Smooth muscle cell (in vitro differentiated cells): ENCODE results near the gene EFNA2. TPM values are rescaled to one million over a fixed set of nuclear protein-coding genes. Genes with fewer than 3 reads are reported as not detected.

Source experiments
- DNase-seq: peaks from one replicate; lab custom pipeline; 2025; ENCODE audit not compliant: unreplicated experiment; lab: John Stamatoyannopoulos, UW
- H2AFZ ChIP-seq: fragments of 200-600 bp; sonication (generic); 2 replicates; pipeline ENCODE4 v1.6.0; 2016; ENCODE audit warnings: antibody characterized with exemption, low read depth, mild to moderate bottlenecking
- H3F3A ChIP-seq: fragments of 200-600 bp; sonication (generic); 2 replicates; pipeline ENCODE4 v1.6.0; 2017; ENCODE audit warnings: antibody characterized with exemption, low read depth
- H3K27ac ChIP-seq: fragments of 200-600 bp; sonication (generic); 2 replicates; pipeline ENCODE4 v1.5.1; 2016; ENCODE audit warnings: low read depth, mild to moderate bottlenecking
- H3K27me3 ChIP-seq: fragments of 200-600 bp; sonication (generic); 2 replicates; pipeline ENCODE4 v1.6.1; 2016; ENCODE audit warnings: low read depth, mild to moderate bottlenecking
- H3K36me3 ChIP-seq: fragments of 200-600 bp; sonication (generic); 2 replicates; pipeline ENCODE4 v1.5.1; 2016; ENCODE audit warnings: low read depth
- H3K4me1 ChIP-seq: fragments of 200-600 bp; sonication (generic); 2 replicates; pipeline ENCODE4 v1.5.1; 2016; ENCODE audit warnings: low read depth
- H3K4me2 ChIP-seq: fragments of 200-600 bp; sonication (generic); 2 replicates; pipeline ENCODE4 v1.6.0; 2016; ENCODE audit warnings: mild to moderate bottlenecking
- H3K4me3 ChIP-seq: fragments of 200-600 bp; sonication (generic); 2 replicates; pipeline ENCODE4 v1.5.1; 2016; ENCODE audit warnings: mild to moderate bottlenecking
- H3K79me2 ChIP-seq: fragments of 200-600 bp; sonication (generic); 2 replicates; pipeline ENCODE4 v1.6.0; 2016; ENCODE audit warnings: low read depth, mild to moderate bottlenecking
- H3K9ac ChIP-seq: fragments of 200-600 bp; sonication (generic); 2 replicates; pipeline ENCODE4 v1.6.0; 2016; ENCODE audit warnings: low read depth
- H3K9me3 ChIP-seq: fragments of 200-600 bp; sonication (generic); replicated peaks from 2 replicates; pipeline ENCODE4 v1.5.1; 2016; ENCODE audit warnings: low read depth
- H4K20me1 ChIP-seq: fragments of 200-600 bp; sonication (generic); 2 replicates; pipeline ENCODE4 v1.6.0; 2016; ENCODE audit warnings: low read depth
- WGBS: methylation state at CpG from one replicate; pipeline ENCODE4 v1.1.7; 2016; ENCODE audit warnings: low lambda C conversion rate; 5-methylcytosine and 5-hydroxymethylcytosine counted together
- polyA plus RNA-seq: library from polyadenylated mRNA; unstranded; fragments of >200 nt; fragmentation: Nextera tagmentation; extraction: Ambion mirVana; gene quantifications from 2 replicates; pipeline ENCODE4 v1.2.1, GENCODE V29; 2016
- total RNA-seq: library from RNA; depleted of rRNA; stranded (reverse); fragments of >200 nt; gene quantifications from 2 replicates; pipeline ENCODE4 v1.2.3, GENCODE V29; 2014
- TF ChIP-seq, protein P1 (sequence below): fragments of 200-600 bp; sonication (generic); IDR thresholded peaks from 2 replicates; pipeline ENCODE4 v1.5.1; 2017; ENCODE audit warnings: borderline replicate concordance, mild to moderate bottlenecking, antibody characterized with exemption; ENCODE audit not compliant: insufficient read depth, poor library complexity, severe bottlenecking

EFNA2 gene
- total and polyA plus RNA-seq, 2 experiments from 2014 or later, result 0.89 to 6.2 TPM

DNA sequence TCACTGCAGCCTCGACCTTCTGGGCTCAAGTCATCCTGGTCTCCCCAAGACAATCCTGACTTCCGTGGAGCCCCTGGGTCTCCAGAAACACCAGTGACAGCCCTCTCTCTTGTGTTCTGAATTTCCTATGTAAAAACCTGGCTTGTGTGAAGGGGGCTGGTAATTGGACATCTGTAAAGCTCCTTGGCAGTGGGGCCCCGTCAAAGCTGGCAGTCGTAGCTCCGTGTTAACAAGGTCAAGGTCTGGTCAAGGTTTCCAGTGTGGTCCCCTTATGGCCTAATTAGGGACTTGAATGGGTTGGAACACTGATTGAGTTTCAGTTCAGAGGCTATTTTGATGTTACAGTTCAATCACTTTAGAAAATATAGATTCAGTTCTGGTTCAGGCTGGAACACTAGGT is 65.2 kb downstream of the EFNA2 start:
- H4K20me1 ChIP-seq, result no peaks in the 10 kb centered on the region
- 74% methylated on average over 5 of the region's 5 CpGs for WGBS

More for the DNA sequence above, 65.2 kb downstream of the EFNA2 start:
- TF ChIP-seq, protein P1, sequence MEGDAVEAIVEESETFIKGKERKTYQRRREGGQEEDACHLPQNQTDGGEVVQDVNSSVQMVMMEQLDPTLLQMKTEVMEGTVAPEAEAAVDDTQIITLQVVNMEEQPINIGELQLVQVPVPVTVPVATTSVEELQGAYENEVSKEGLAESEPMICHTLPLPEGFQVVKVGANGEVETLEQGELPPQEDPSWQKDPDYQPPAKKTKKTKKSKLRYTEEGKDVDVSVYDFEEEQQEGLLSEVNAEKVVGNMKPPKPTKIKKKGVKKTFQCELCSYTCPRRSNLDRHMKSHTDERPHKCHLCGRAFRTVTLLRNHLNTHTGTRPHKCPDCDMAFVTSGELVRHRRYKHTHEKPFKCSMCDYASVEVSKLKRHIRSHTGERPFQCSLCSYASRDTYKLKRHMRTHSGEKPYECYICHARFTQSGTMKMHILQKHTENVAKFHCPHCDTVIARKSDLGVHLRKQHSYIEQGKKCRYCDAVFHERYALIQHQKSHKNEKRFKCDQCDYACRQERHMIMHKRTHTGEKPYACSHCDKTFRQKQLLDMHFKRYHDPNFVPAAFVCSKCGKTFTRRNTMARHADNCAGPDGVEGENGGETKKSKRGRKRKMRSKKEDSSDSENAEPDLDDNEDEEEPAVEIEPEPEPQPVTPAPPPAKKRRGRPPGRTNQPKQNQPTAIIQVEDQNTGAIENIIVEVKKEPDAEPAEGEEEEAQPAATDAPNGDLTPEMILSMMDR, result no peak
- Histone ChIP-seq H3K4me3 (no peak overlapping the region), H3K4me2 (no peak overlapping the region), H3K27ac (no peak overlapping the region), H3K4me1 (peaks cover 10% of the 10 kb centered on the region), H3F3A (no peaks in the 10 kb centered on the region), H3K9ac (no peak overlapping the region), H3K36me3 (no peaks in the 10 kb centered on the region), H3K79me2 (peaks cover 4% of the 10 kb centered on the region), H3K27me3 (no peaks in the 10 kb centered on the region), H2AFZ (no peak overlapping the region), H3K9me3 (no peaks in the 10 kb centered on the region)
- DNase-seq, result no peak

Other genes starting within 250 kb of the EFNA2 start
- 4.1 and 5.0 TPM in 2 replicates for gene ABCA7, start 245.8 kb upstream of the EFNA2 start, total RNA-seq
- 11.8 and 26.5 TPM in 2 replicates for gene ABCA7, start 245.8 kb upstream of the EFNA2 start, polyA plus RNA-seq
- gene ARHGAP45, start 218.7 kb upstream of the EFNA2 start, total RNA-seq, result 4.4 and 8.7 TPM in 2 replicates
- gene ARHGAP45, start 218.7 kb upstream of the EFNA2 start, polyA plus RNA-seq, result 8.0 and 13.9 TPM in 2 replicates
- gene POLR2E, start 190.5 kb upstream of the EFNA2 start, total RNA-seq, result 99.1 and 114 TPM in 2 replicates
- gene POLR2E, start 190.5 kb upstream of the EFNA2 start, polyA plus RNA-seq, result 235 and 260 TPM in 2 replicates
- gene GPX4, start 181.9 kb upstream of the EFNA2 start, total RNA-seq, result 319 and 325 TPM in 2 replicates
- 441 and 450 TPM in 2 replicates for gene GPX4, start 181.9 kb upstream of the EFNA2 start, polyA plus RNA-seq
- 16.4 and 18.1 TPM in 2 replicates for gene SBNO2, start 111.6 kb upstream of the EFNA2 start, total RNA-seq
- gene SBNO2, start 111.6 kb upstream of the EFNA2 start, polyA plus RNA-seq, result 17.6 and 20.9 TPM in 2 replicates
- gene STK11, start 80.1 kb upstream of the EFNA2 start, total RNA-seq, result 23.6 and 29.3 TPM in 2 replicates
- gene STK11, start 80.1 kb upstream of the EFNA2 start, polyA plus RNA-seq, result 62.3 and 79.7 TPM in 2 replicates
- gene CBARP, start 47.9 kb upstream of the EFNA2 start, total RNA-seq, result 1.7 and 2.7 TPM in 2 replicates
- 10.2 and 10.5 TPM in 2 replicates for gene CBARP, start 47.9 kb upstream of the EFNA2 start, polyA plus RNA-seq
- 29.1 and 68.8 TPM in 2 replicates for gene ATP5F1D, start 44.1 kb upstream of the EFNA2 start, total RNA-seq
- gene ATP5F1D, start 44.1 kb upstream of the EFNA2 start, polyA plus RNA-seq, result 265 and 272 TPM in 2 replicates
- gene MIDN, start 37.3 kb upstream of the EFNA2 start, total RNA-seq, result 25.0 and 58.5 TPM in 2 replicates
- 65.3 and 70.6 TPM in 2 replicates for gene MIDN, start 37.3 kb upstream of the EFNA2 start, polyA plus RNA-seq
- gene CIRBP, start 16.5 kb upstream of the EFNA2 start, total RNA-seq, result 119 and 122 TPM in 2 replicates
- gene CIRBP, start 16.5 kb upstream of the EFNA2 start, polyA plus RNA-seq, result 215 and 235 TPM in 2 replicates
- 33.4 and 41.5 TPM in 2 replicates for gene FAM174C, start 10.3 kb upstream of the EFNA2 start, total RNA-seq
- gene FAM174C, start 10.3 kb upstream of the EFNA2 start, polyA plus RNA-seq, result 75.6 and 78.1 TPM in 2 replicates
- 62.7 and 95.8 TPM in 2 replicates for gene NDUFS7, start 98.0 kb downstream of the EFNA2 start, total RNA-seq
- 226 and 245 TPM in 2 replicates for gene NDUFS7, start 98.0 kb downstream of the EFNA2 start, polyA plus RNA-seq
- gene GAMT, start 115.7 kb downstream of the EFNA2 start, total RNA-seq, result 15.8 and 22.3 TPM in 2 replicates
- 35.2 and 47.4 TPM in 2 replicates for gene GAMT, start 115.7 kb downstream of the EFNA2 start, polyA plus RNA-seq
- gene DAZAP1, start 121.7 kb downstream of the EFNA2 start, total RNA-seq, result 33.7 and 41.7 TPM in 2 replicates
- 35.5 and 37.0 TPM in 2 replicates for gene DAZAP1, start 121.7 kb downstream of the EFNA2 start, polyA plus RNA-seq
- gene RPS15, start 152.5 kb downstream of the EFNA2 start, total RNA-seq, result 2,033 and 2,744 TPM in 2 replicates
- gene RPS15, start 152.5 kb downstream of the EFNA2 start, polyA plus RNA-seq, result 1,180 and 1,250 TPM in 2 replicates
- 0.09 and 0.18 TPM in 2 replicates for gene APC2, start 164.2 kb downstream of the EFNA2 start, total RNA-seq
- gene APC2, start 164.2 kb downstream of the EFNA2 start, polyA plus RNA-seq, result 0.30 and 1.0 TPM in 2 replicates
- 10.0 and 15.2 TPM in 2 replicates for gene C19orf25, start 193.3 kb downstream of the EFNA2 start, total RNA-seq
- 27.9 and 42.2 TPM in 2 replicates for gene C19orf25, start 193.3 kb downstream of the EFNA2 start, polyA plus RNA-seq
- 1.4 and 1.7 TPM in 2 replicates for gene PCSK4, start 204.5 kb downstream of the EFNA2 start, total RNA-seq
- gene PCSK4, start 204.5 kb downstream of the EFNA2 start, polyA plus RNA-seq, result 8.7 and 14.4 TPM in 2 replicates
- gene REEP6, start 205.3 kb downstream of the EFNA2 start, total RNA-seq, result 5.2 and 7.0 TPM in 2 replicates
- gene REEP6, start 205.3 kb downstream of the EFNA2 start, polyA plus RNA-seq, result 15.1 and 18.7 TPM in 2 replicates
- gene ADAMTSL5, start 227.1 kb downstream of the EFNA2 start, total RNA-seq, result 11.1 and 16.4 TPM in 2 replicates
- 24.3 and 37.6 TPM in 2 replicates for gene ADAMTSL5, start 227.1 kb downstream of the EFNA2 start, polyA plus RNA-seq
- not detected in 2 replicates for gene PLK5, start 238.2 kb downstream of the EFNA2 start, total RNA-seq
- 0.60 TPM in 1 of 2 replicates, not detected in the other for gene PLK5, start 238.2 kb downstream of the EFNA2 start, polyA plus RNA-seq